ENCODE data around the gene CCDC158.

The CCDC158 gene

GRCh38 chr4:76276813-76277212, 144.1 kb downstream of the CCDC158 start:
- no peak for DNase-seq

DNA sequence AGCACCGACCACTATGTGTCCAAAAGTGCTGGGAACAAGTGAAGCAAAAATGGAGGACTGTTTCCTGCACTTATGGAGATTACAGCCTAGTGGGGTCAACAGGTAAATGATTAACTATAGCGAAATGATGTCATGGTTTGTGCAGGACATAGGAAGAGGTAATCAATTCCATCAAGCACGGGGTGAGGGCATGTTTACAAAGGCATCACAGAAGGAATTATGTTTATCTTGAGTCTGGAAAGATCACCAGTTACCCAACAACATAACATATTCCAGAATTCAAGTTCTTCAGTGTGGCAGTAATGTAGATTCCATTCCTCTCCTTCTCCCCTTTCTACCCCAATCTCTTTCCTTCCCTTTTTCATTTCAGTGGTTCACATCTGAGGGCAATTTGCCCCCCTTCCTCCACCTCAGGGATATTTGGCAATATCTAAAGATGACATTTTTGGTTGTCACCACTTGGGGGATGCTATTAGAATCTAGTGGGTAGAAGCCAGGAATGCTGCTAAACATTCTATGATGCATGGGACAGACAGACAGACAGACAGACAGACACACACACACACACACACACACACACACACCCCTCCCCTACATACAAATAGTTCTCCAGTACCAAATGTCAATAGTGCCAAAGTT, 145.3 kb downstream of the CCDC158 start:
- DNase-seq: no peak

DNA sequence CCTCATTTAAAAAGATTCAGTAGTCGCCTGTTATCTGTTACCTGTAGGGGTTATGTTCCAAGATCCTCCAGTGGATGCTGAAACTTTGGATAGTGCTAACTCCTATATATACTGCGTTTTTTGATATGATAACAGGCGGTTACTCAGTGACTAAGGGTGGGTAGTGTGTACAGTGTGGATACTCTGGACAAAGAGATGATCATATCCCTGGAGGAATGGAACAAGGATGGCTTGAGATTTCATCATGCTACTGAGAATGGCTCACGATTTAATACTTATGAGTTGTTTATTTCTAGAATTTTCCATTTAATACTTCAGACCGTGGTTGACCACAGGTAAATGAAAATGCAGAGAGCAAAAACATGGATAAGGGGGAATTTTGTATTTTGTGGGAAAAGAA, 147.9 kb downstream of the CCDC158 start:
- no peak for DNase-seq

- DNase-seq: no peak
Measured at GRCh38 chr4:76272582-76272981, 148.4 kb downstream of the CCDC158 start.

GRCh38 chr4:76272073-76272472, 148.9 kb downstream of the CCDC158 start:
- DNase-seq: no peak

GRCh38 chr4:76271248-76271647, 149.7 kb downstream of the CCDC158 start:
- no peak for DNase-seq

DNA sequence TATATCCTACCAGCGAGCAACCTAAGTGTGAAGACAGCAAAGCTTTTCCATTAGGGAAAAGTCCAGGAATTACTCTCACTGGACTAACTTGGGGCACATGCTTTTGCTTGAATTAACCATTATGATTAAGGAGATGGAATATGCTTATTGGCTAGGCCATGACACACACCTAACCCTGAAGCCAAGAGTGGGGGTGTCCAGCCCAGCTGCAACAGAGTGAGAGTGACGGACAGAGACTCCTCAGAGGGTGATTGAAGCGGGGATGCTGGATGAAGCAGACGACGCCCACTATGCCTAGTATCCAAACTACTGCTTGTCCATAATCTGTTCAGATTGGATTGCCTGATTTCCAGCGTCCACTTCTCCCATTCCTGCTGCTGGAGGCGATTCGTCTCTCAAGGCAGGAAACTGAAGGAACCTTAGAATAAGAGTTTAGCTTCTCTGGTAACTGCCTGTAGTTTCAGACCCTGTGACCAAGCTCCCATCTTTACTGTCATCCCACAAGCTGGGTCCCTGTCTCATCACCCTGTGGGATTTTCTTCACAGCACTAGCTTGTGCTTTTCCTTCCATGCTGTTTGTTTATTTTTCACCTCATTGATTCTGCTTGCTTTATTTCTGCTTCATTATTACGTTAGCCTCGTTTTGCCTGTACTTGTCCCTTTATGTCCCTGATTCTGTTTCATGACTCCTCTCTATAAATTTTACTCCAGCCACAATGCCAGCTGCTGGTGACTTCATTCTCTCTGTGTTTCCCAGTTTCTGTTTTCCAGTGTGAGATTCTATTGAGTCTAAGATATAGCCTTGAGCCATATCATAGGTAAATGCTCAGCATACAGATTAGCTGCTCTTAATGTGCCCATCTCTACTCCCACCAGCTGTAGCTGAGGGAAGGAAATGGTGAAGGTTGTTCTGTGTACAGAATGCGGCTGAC, 150.4 kb downstream of the CCDC158 start:
- DNase-seq: no peak

DNA sequence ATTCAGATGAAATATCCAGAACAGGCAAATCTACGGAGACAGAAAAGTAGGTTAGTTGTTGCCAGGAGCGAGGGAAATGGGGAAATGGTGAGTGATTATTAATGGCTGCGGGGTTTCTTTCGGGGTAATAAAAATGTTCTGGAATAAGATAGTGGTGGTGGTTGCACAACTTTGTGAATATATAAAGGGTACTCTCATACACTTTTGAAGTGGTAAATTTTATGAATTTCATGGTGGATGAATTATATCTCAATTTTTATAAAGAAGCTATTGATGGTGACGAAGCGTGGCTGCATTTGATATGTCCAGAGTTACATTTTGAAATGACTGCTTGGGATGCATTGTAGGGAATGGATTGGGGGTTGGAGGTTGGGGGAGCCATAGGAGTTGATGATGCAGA, 153.1 kb downstream of the CCDC158 start:
- DNase-seq: no peak

DNA sequence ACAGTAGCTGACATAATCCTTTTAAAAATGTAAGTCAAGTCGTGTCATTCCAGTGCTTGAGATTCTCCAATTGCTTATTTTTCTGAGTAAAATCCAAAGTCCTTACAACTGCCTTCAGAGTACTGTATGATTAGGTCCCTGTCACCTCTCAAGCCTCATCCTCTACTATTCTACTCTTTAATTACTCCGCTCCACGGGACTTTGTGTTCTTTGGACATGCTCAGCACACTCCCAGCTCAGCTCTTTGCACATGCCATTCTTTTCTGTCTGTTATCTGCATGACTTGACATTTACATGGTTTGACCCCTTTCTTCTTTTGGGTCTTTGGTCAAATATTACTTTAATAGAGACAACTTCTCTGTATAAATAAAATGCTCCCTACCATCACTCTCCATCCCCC, 154.3 kb downstream of the CCDC158 start:
- DNase-seq: no peak

DNA sequence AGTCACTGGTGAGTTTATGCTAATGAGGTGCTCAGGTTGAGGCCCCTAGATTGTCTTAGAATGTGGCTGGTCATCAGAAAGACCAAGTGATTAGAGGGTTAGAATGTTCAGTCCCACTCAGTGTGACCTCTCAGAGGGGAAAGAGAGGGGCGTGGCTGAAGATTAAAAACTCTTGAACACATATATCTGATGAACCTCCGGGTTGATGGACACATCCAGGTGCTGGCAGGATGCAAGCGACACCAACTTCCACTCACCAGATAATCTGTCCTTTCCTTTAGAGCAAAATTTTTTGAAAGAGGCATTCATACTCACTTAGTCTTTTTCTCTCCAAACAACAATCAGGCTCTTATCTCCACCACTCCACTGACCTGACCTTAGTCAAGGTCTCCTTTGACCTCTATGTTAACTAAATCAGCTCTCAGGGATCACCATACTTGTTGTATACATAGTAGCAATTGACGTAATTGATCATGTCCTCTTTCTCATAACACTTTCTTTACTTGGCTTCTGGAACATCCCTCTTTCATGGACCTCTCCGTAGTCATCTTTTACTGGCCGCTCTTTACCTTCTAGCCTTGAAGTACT, 155.2 kb downstream of the CCDC158 start:
- no peak for DNase-seq

All from cortex of kidney (tissue), 1 donor.